Endothelial cell of umbilical vein (primary cell): ENCODE data around the gene RPS23.

Experiments
- EZH2 ChIP-seq: IDR thresholded peaks from 2 replicates; pipeline ENCODE4 v1.6.1; 2012; ENCODE audit warnings: borderline replicate concordance, low read depth, mild to moderate bottlenecking, moderate library complexity, low read length, inconsistent platforms; ENCODE audit not compliant: severe bottlenecking
- GATA2 ChIP-seq: IDR thresholded peaks from 2 replicates; pipeline ENCODE4 v1.7.0; 2011; ENCODE audit warnings: low read depth, mild to moderate bottlenecking, moderate library complexity, mixed read lengths, low read length; ENCODE audit not compliant: insufficient read length, insufficient read depth
- POLR2A ChIP-seq: IDR thresholded peaks from 2 replicates; pipeline ENCODE4 v1.6.1; 2012; ENCODE audit warnings: low read depth, mild to moderate bottlenecking, control low read depth, low read length
- POLR2AphosphoS5 ChIP-seq: IDR thresholded peaks from 2 replicates; pipeline ENCODE4 v1.6.1; 2012; ENCODE audit warnings: low read depth, mild to moderate bottlenecking, control low read depth, low read length, moderate library complexity; ENCODE audit not compliant: insufficient read depth
- TF ChIP-seq, protein P1 (sequence below), 2 donors: IDR thresholded peaks; 1 replicate in 1 of 2; 2 replicates in 1 of 2; pipeline ENCODE4 v1.5.1; 2011; ENCODE audit warnings: low read length in 2 of 2, mild to moderate bottlenecking in 2 of 2, moderate library complexity in 2 of 2, control low read depth in 1 of 2, inconsistent platforms in 1 of 2, low read depth in 1 of 2; ENCODE audit not compliant: insufficient read depth in 1 of 2; ENCODE audit errors: extremely low read depth in 1 of 2
- TF ChIP-seq, protein P2 (sequence below): IDR thresholded peaks from 2 replicates; pipeline ENCODE4 v1.6.1; 2011; ENCODE audit not compliant: insufficient read depth, insufficient read length

DNA sequence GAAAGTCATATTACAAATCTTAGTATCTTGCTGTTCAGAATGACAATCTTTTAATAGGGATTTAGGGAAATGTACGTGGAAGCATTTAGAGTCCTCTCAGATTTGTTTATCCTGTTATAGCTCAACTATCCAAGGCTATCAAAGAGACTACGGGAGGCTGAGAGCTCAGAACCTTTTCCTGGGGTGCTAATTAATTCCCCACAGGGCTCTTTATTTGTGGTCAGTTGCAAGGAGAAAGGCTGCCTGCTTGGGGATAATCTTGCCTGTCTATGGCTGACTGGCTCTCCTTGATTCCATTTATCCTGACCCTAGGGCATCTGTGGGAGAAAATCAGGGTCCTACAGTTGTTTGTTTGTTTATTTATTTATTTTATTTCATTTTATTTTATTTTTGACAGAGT lies 28.0 kb upstream of the RPS23 start:
- TF ChIP-seq, protein P1, sequence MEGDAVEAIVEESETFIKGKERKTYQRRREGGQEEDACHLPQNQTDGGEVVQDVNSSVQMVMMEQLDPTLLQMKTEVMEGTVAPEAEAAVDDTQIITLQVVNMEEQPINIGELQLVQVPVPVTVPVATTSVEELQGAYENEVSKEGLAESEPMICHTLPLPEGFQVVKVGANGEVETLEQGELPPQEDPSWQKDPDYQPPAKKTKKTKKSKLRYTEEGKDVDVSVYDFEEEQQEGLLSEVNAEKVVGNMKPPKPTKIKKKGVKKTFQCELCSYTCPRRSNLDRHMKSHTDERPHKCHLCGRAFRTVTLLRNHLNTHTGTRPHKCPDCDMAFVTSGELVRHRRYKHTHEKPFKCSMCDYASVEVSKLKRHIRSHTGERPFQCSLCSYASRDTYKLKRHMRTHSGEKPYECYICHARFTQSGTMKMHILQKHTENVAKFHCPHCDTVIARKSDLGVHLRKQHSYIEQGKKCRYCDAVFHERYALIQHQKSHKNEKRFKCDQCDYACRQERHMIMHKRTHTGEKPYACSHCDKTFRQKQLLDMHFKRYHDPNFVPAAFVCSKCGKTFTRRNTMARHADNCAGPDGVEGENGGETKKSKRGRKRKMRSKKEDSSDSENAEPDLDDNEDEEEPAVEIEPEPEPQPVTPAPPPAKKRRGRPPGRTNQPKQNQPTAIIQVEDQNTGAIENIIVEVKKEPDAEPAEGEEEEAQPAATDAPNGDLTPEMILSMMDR (IDR thresholded peaks at IDR 0.05; ENCODE audit: extremely low read depth in 1 of 2, insufficient read depth in 1 of 2, low read depth in 1 of 2, low read length in 2 of 2): no peak
- TF ChIP-seq POLR2A (no peak), GATA2 (no peak), EZH2 (no peak), POLR2AphosphoS5 (no peak)
- TF ChIP-seq, protein P2, sequence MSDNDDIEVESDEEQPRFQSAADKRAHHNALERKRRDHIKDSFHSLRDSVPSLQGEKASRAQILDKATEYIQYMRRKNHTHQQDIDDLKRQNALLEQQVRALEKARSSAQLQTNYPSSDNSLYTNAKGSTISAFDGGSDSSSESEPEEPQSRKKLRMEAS: no peak
